Osteoblast (primary cell): ENCODE data around the gene ULK3. TPM values are rescaled to one million over a fixed set of nuclear protein-coding genes. Genes with fewer than 3 reads are reported as not detected.

Source experiments
- DNase-seq: peaks from one replicate; pipeline ENCODE4 v3.0.0; 2011; ENCODE audit warnings: low spot score, mixed read lengths; ENCODE audit not compliant: insufficient read length; ENCODE audit errors: missing footprints
- H2AFZ ChIP-seq: 2 replicates; pipeline ENCODE4 v1.6.0; 2011; ENCODE audit warnings: mild to moderate bottlenecking, low read length
- H3K27ac ChIP-seq: 2 replicates; pipeline ENCODE4 v1.5.1; 2011; ENCODE audit warnings: mild to moderate bottlenecking, low read depth, low read length, moderate library complexity
- H3K27me3 ChIP-seq: 2 replicates; pipeline ENCODE4 v1.6.0; 2012; ENCODE audit warnings: mild to moderate bottlenecking, control low read depth, inconsistent platforms, low read length, moderate library complexity; ENCODE audit not compliant: insufficient read depth
- H3K36me3 ChIP-seq: 2 replicates; pipeline ENCODE4 v1.5.1; 2011; ENCODE audit warnings: mild to moderate bottlenecking, low read length, control low read depth, moderate library complexity; ENCODE audit not compliant: insufficient read depth
- H3K4me1 ChIP-seq: 2 replicates; pipeline ENCODE4 v1.5.1; 2011; ENCODE audit warnings: mild to moderate bottlenecking, low read length, control low read depth, moderate library complexity; ENCODE audit not compliant: insufficient read depth
- H3K4me2 ChIP-seq: 2 replicates; pipeline ENCODE4 v1.6.0; 2011; ENCODE audit warnings: mild to moderate bottlenecking, low read length; ENCODE audit not compliant: insufficient read depth
- H3K4me3 ChIP-seq: fragments of 200-600 bp; sonication (generic); 3 replicates; pipeline ENCODE4 v1.5.1; 2012; ENCODE audit warnings: mild to moderate bottlenecking, low read length, inconsistent platforms; ENCODE audit not compliant: insufficient read depth
- H3K79me2 ChIP-seq: 2 replicates; pipeline ENCODE4 v1.6.0; 2012; ENCODE audit warnings: mild to moderate bottlenecking, low read length, control low read depth, inconsistent platforms; ENCODE audit not compliant: insufficient read depth
- H3K9me3 ChIP-seq: 2 replicates; pipeline ENCODE4 v1.5.1; 2011; ENCODE audit warnings: low read depth, low read length, control low read depth
- H4K20me1 ChIP-seq: 2 replicates; pipeline ENCODE4 v1.6.0; 2012; ENCODE audit warnings: mild to moderate bottlenecking, low read length, control low read depth; ENCODE audit not compliant: insufficient read depth
- CTCF ChIP-seq: IDR thresholded peaks from 2 replicates; pipeline ENCODE4 v1.5.1; 2011; ENCODE audit warnings: mild to moderate bottlenecking, low read depth, low read length, moderate library complexity; ENCODE audit errors: extremely low read depth
- total RNA-seq: library from RNA; depleted of rRNA; stranded (reverse); fragments of >200 nt; gene quantifications from 2 replicates; pipeline ENCODE4 v1.2.3, GENCODE V29; 2012

The ULK3 gene
- total RNA-seq, 1 donor, result 21.4 TPM

- TF ChIP-seq CTCF, result no peak
- no peak overlapping the region for H3K4me3 ChIP-seq
- no peak overlapping the region for H3K27ac ChIP-seq
- no peak overlapping the region for H3K4me2 ChIP-seq
- no peaks in the 10 kb centered on the region for H3K9me3 ChIP-seq
- H3K36me3 ChIP-seq, result peaks cover 46% of the 10 kb centered on the region
- H4K20me1 ChIP-seq, result peaks cover 25% of the 10 kb centered on the region
- peaks cover 3% of the 10 kb centered on the region for H3K4me1 ChIP-seq
- DNase-seq, result no peak
- no peaks in the 10 kb centered on the region for H3K27me3 ChIP-seq
- H2AFZ ChIP-seq, result no peak overlapping the region
- H3K79me2 ChIP-seq, result peaks cover 28% of the 10 kb centered on the region
These were observed 40.7 kb downstream of the ULK3 start for GRCh38 chr15:74802290-74802689.

- H3K4me1 ChIP-seq, result peaks cover 3% of the 10 kb centered on the region
- H4K20me1 ChIP-seq, result peaks cover 29% of the 10 kb centered on the region
- H3K27ac ChIP-seq, result no peak overlapping the region
- H3K79me2 ChIP-seq, result peaks cover 36% of the 10 kb centered on the region
- no peak overlapping the region for H3K4me2 ChIP-seq
- no peak for TF ChIP-seq CTCF
- DNase-seq, result no peak
- no peak overlapping the region for H2AFZ ChIP-seq
- H3K4me3 ChIP-seq, result no peak overlapping the region
- H3K9me3 ChIP-seq, result no peaks in the 10 kb centered on the region
- peaks cover 46% of the 10 kb centered on the region for H3K36me3 ChIP-seq
- H3K27me3 ChIP-seq, result no peaks in the 10 kb centered on the region
These were observed 41.5 kb downstream of the ULK3 start for GRCh38 chr15:74801311-74801997.

GRCh38 chr15:74800559-74801094 is 42.3 kb downstream of the ULK3 start:
- H3K79me2 ChIP-seq, result peaks cover 43% of the 10 kb centered on the region
- no peak for DNase-seq
- H3K4me3 ChIP-seq, result no peak overlapping the region
- no peaks in the 10 kb centered on the region for H3K27me3 ChIP-seq
- peaks cover 46% of the 10 kb centered on the region for H3K36me3 ChIP-seq
- H4K20me1 ChIP-seq, result peaks cover 35% of the 10 kb centered on the region
- H2AFZ ChIP-seq, result no peak overlapping the region
- no peak for TF ChIP-seq CTCF
- no peaks in the 10 kb centered on the region for H3K9me3 ChIP-seq
- peaks cover 3% of the 10 kb centered on the region for H3K4me1 ChIP-seq
- no peak overlapping the region for H3K4me2 ChIP-seq
- H3K27ac ChIP-seq, result no peak overlapping the region

GRCh38 chr15:74799856-74800558 is 42.9 kb downstream of the ULK3 start:
- TF ChIP-seq CTCF, result peak; percentile 90

More at GRCh38 chr15:74799856-74800558, 42.9 kb downstream of the ULK3 start:
- Histone ChIP-seq H3K9me3 (no peaks in the 10 kb centered on the region), H3K4me1 (peaks cover 3% of the 10 kb centered on the region), H3K4me2 (no peak overlapping the region), H3K36me3 (peaks cover 46% of the 10 kb centered on the region), H3K4me3 (no peak overlapping the region), H4K20me1 (peaks cover 39% of the 10 kb centered on the region), H2AFZ (no peak overlapping the region), H3K79me2 (peaks cover 49% of the 10 kb centered on the region), H3K27me3 (no peaks in the 10 kb centered on the region), H3K27ac (peak overlapping the region; percentile 43)
- DNase-seq, result peak; percentile 98
